GM23338 (cell line): Measurements from ENCODE around the gene EML1. TPM values are rescaled to one million over a fixed set of nuclear protein-coding genes. Genes with fewer than 3 reads are reported as not detected.

Experiments used
- ATAC-seq: fragments of 200-7000 bp; cut with Tn5 transposase; 3 replicates; pipeline ENCODE4 v1.9.1; 2020
- DNase-seq: peaks from one replicate; pipeline ENCODE4 v3.0.0-alpha.2; 2015; ENCODE audit warnings: low spot score
- H2AFZ ChIP-seq: fragments of 200-600 bp; sonication (generic); 2 replicates; pipeline ENCODE4 v1.8.0; 2016; ENCODE audit warnings: antibody characterized with exemption, mild to moderate bottlenecking, moderate library complexity
- H3F3A ChIP-seq: fragments of 200-600 bp; sonication (generic); replicated peaks from 2 replicates; pipeline ENCODE4 v1.8.0; 2017; ENCODE audit warnings: antibody characterized with exemption, mixed run types, low read depth
- H3K27ac ChIP-seq: fragments of 200-600 bp; sonication (generic); 2 replicates; pipeline ENCODE4 v1.6.1; 2016; ENCODE audit warnings: low read depth
- H3K27me3 ChIP-seq: fragments of 200-600 bp; sonication (generic); 2 replicates; pipeline ENCODE4 v1.8.0; 2016; ENCODE audit warnings: mild to moderate bottlenecking, mixed run types, moderate library complexity; ENCODE audit not compliant: insufficient read depth
- H3K36me3 ChIP-seq: fragments of 200-600 bp; sonication (generic); 2 replicates; pipeline ENCODE4 v1.8.0; 2016; ENCODE audit warnings: mild to moderate bottlenecking; ENCODE audit not compliant: insufficient read depth
- H3K4me1 ChIP-seq: fragments of 200-600 bp; sonication (generic); 2 replicates; pipeline ENCODE4 v1.8.0; 2016; ENCODE audit warnings: mild to moderate bottlenecking, moderate library complexity; ENCODE audit not compliant: insufficient read depth
- H3K4me2 ChIP-seq: fragments of 200-600 bp; sonication (generic); 2 replicates; pipeline ENCODE4 v1.7.1; 2017; ENCODE audit warnings: mixed run types
- H3K4me3 ChIP-seq: fragments of 200-600 bp; sonication (generic); 2 replicates; pipeline ENCODE4 v1.6.1; 2016; ENCODE audit warnings: mixed run types
- H3K79me2 ChIP-seq: fragments of 200-600 bp; sonication (generic); replicated peaks from 2 replicates; pipeline ENCODE4 v1.8.0; 2017; ENCODE audit warnings: mild to moderate bottlenecking; ENCODE audit not compliant: insufficient read depth
- H3K9me2 ChIP-seq: fragments of 200-600 bp; sonication (generic); 2 replicates; pipeline ENCODE4 v1.8.0; 2017; ENCODE audit not compliant: insufficient read depth
- H4K20me1 ChIP-seq: fragments of 200-600 bp; sonication (generic); replicated peaks from 2 replicates; pipeline ENCODE4 v1.8.0; 2017; ENCODE audit warnings: mild to moderate bottlenecking; ENCODE audit not compliant: insufficient read depth
- H3K27ac Mint-ChIP-seq: 2 replicates; pipeline ENCODE4 v1.8.0; 2020; ENCODE audit warnings: inconsistent platforms, mild to moderate bottlenecking, moderate library complexity, mixed read lengths
- H3K27me3 Mint-ChIP-seq: 3 replicates; pipeline ENCODE4 v1.8.0; 2022; ENCODE audit warnings: low read depth, mild to moderate bottlenecking, moderate library complexity, mixed read lengths, inconsistent platforms; ENCODE audit not compliant: insufficient read depth, poor library complexity
- H3K36me3 Mint-ChIP-seq: 3 replicates; pipeline ENCODE4 v1.8.0; 2021; ENCODE audit warnings: low read depth, mild to moderate bottlenecking, inconsistent platforms, moderate library complexity, mixed read lengths
- H3K4me1 Mint-ChIP-seq: 3 replicates; pipeline ENCODE4 v1.8.0; 2020; ENCODE audit warnings: mild to moderate bottlenecking, inconsistent platforms, mixed read lengths
- H3K4me3 Mint-ChIP-seq: 3 replicates; pipeline ENCODE4 v1.8.0; 2021; ENCODE audit warnings: moderate library complexity, mild to moderate bottlenecking, inconsistent platforms, mixed read lengths
- H3K9me3 Mint-ChIP-seq: 3 replicates; pipeline ENCODE4 v1.8.0; 2020; ENCODE audit warnings: moderate library complexity, mild to moderate bottlenecking, inconsistent platforms, mixed read lengths
- CTCF ChIP-seq, 2 experiments: fragments of 200-600 bp in 1 of 2; sonication (generic) in 1 of 2; conservative IDR thresholded peaks; 2 replicates each; pipeline versions ENCODE4 v1.5.1 to v1.6.1; 2016 to 2017; ENCODE audit warnings: antibody characterized with exemption in 2 of 2, low read depth in 2 of 2, mild to moderate bottlenecking in 2 of 2, moderate library complexity in 1 of 2
- EZH2 ChIP-seq: fragments of 200-600 bp; sonication (generic); IDR thresholded peaks from one replicate; pipeline ENCODE4 v1.8.0; 2017; ENCODE audit warnings: antibody characterized with exemption, mild to moderate bottlenecking, low read depth; ENCODE audit not compliant: unreplicated experiment
- JUNB ChIP-seq: IDR thresholded peaks from one replicate; pipeline ENCODE4 v1.6.1; 2016; ENCODE audit warnings: antibody characterized with exemption; ENCODE audit not compliant: unreplicated experiment
- STAT1 ChIP-seq: IDR thresholded peaks from one replicate; pipeline ENCODE4 v1.6.1; 2016; ENCODE audit warnings: antibody characterized with exemption; ENCODE audit not compliant: unreplicated experiment
- ZNF331 ChIP-seq: fragments of 250-450 bp; sonication (Bioruptor Pico); IDR thresholded peaks from 2 replicates; pipeline ENCODE4 v1.5.0; 2020; ENCODE audit warnings: low read depth, mild to moderate bottlenecking, moderate library complexity
- ZNF462 ChIP-seq: fragments of 250-450 bp; sonication (Bioruptor Pico); IDR thresholded peaks from 2 replicates; pipeline ENCODE4 v1.5.0; 2020; ENCODE audit warnings: mild to moderate bottlenecking, moderate library complexity
- polyA plus RNA-seq: library from polyadenylated mRNA; unstranded; fragments of >200 nt; fragmentation: Nextera tagmentation; extraction: Ambion mirVana; gene quantifications from 2 replicates; pipeline ENCODE4 v1.2.1, GENCODE V29; 2016
- total RNA-seq: library from RNA; depleted of rRNA; stranded (reverse); fragments of >200 nt; shearing (Covaris generic); gene quantifications from 2 replicates; pipeline ENCODE4 v1.2.3, GENCODE V29; 2014
- TF ChIP-seq, protein P1 (sequence below): IDR thresholded peaks from 2 replicates; pipeline ENCODE4 v1.6.1; 2016; ENCODE audit warnings: antibody characterized with exemption
- TF ChIP-seq, protein P2 (sequence below): IDR thresholded peaks from one replicate; pipeline ENCODE4 v1.6.1; 2018; ENCODE audit warnings: antibody characterized with exemption; ENCODE audit not compliant: unreplicated experiment

The EML1 gene
- total and polyA plus RNA-seq, 2 experiments from 2014 or later: 7.0 to 18.1 TPM

- Mint-ChIP-seq H3K4me3 (peak overlapping the region; percentile 34; the same call in 1 of the 3 replicates), H3K4me1 (peaks cover 33% of the 10 kb centered on the region), H3K9me3 (peaks cover 3% of the 10 kb centered on the region; the same call in 1 of the 3 replicates), H3K27ac (no peak overlapping the region; the same call in 1 of the 2 replicates), H3K27me3 (peaks cover 9% of the 10 kb centered on the region), H3K36me3 (no peaks in the 10 kb centered on the region)
- Histone ChIP-seq H3K4me2 (peak overlapping the region; percentile 58), H3K4me3 (peak overlapping the region; percentile 33), H3F3A (no peaks in the 10 kb centered on the region), H2AFZ (no peak overlapping the region), H3K9me2 (no peaks in the 10 kb centered on the region), H4K20me1 (no peaks in the 10 kb centered on the region), H3K27ac (peak overlapping the region; percentile 57; the same call in 1 of the 2 replicates), H3K36me3 (no peaks in the 10 kb centered on the region), H3K27me3 (no peaks in the 10 kb centered on the region), H3K79me2 (no peaks in the 10 kb centered on the region), H3K4me1 (peaks cover 32% of the 10 kb centered on the region)
- TF ChIP-seq JUNB: no peak
- TF ChIP-seq, protein P1, sequence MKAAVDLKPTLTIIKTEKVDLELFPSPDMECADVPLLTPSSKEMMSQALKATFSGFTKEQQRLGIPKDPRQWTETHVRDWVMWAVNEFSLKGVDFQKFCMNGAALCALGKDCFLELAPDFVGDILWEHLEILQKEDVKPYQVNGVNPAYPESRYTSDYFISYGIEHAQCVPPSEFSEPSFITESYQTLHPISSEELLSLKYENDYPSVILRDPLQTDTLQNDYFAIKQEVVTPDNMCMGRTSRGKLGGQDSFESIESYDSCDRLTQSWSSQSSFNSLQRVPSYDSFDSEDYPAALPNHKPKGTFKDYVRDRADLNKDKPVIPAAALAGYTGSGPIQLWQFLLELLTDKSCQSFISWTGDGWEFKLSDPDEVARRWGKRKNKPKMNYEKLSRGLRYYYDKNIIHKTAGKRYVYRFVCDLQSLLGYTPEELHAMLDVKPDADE: 0 out of 2 replicates have a peak, but pooled peaks have one; percentile 15
- DNase-seq (no peak), ATAC-seq (no peak)
These were observed 48.4 kb upstream of the EML1 start for GRCh38 chr14:99744873-99745224.

DNA sequence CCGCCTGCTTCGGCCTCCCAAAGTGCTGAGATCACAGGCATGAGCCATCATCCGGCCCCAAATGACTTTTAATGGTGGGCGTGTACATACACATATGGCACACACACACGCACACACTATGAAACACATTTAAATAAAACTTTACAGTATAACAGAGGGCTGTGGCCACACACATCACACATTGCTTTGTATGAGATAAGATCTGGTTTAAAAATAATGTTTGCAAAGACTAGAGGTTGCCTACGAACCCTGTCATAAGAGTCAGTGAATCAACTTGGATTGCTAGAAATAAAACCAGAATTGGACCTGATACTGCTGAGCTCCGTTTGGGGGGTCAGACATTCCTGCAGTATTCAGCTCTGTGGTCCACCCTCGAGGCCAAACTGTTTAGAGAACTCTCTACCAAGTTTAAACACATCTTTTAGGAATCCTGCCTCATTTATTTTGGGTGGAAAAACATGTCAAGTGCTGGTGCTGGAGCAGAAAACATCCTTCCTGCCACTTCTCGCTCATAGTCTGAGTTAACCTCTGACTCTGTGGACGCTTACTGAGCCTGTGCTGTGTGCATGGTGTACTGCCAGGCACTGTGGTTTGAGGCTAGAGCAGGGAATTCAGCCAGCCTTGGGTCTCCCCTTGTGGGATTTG lies 47.8 kb upstream of the EML1 start:
- no peak for DNase-seq
- H3K9me3 Mint-ChIP-seq: peaks cover 3% of the 10 kb centered on the region; the same call in 1 of the 3 replicates
- no peaks in the 10 kb centered on the region for H3K9me2 ChIP-seq
- H3K36me3 ChIP-seq: no peaks in the 10 kb centered on the region
- peaks cover 32% of the 10 kb centered on the region for H3K4me1 ChIP-seq
- no peak for ATAC-seq
- H3K27ac Mint-ChIP-seq: no peak overlapping the region; the same call in 1 of the 2 replicates
- no peaks in the 10 kb centered on the region for H4K20me1 ChIP-seq
- H3K4me3 ChIP-seq: no peak overlapping the region
- H3K4me1 Mint-ChIP-seq: peaks cover 36% of the 10 kb centered on the region
- no peaks in the 10 kb centered on the region for H3K79me2 ChIP-seq
- H3K27me3 ChIP-seq: no peaks in the 10 kb centered on the region
- no peaks in the 10 kb centered on the region for H3F3A ChIP-seq
- H3K36me3 Mint-ChIP-seq: no peaks in the 10 kb centered on the region
- no peak overlapping the region for H3K27ac ChIP-seq
- H3K27me3 Mint-ChIP-seq: peaks cover 9% of the 10 kb centered on the region
- no peak overlapping the region for H2AFZ ChIP-seq
- H3K4me3 Mint-ChIP-seq: no peak overlapping the region
- H3K4me2 ChIP-seq: peak overlapping the region; percentile 58
- TF ChIP-seq ZNF462: no peak
- TF ChIP-seq, protein P2, sequence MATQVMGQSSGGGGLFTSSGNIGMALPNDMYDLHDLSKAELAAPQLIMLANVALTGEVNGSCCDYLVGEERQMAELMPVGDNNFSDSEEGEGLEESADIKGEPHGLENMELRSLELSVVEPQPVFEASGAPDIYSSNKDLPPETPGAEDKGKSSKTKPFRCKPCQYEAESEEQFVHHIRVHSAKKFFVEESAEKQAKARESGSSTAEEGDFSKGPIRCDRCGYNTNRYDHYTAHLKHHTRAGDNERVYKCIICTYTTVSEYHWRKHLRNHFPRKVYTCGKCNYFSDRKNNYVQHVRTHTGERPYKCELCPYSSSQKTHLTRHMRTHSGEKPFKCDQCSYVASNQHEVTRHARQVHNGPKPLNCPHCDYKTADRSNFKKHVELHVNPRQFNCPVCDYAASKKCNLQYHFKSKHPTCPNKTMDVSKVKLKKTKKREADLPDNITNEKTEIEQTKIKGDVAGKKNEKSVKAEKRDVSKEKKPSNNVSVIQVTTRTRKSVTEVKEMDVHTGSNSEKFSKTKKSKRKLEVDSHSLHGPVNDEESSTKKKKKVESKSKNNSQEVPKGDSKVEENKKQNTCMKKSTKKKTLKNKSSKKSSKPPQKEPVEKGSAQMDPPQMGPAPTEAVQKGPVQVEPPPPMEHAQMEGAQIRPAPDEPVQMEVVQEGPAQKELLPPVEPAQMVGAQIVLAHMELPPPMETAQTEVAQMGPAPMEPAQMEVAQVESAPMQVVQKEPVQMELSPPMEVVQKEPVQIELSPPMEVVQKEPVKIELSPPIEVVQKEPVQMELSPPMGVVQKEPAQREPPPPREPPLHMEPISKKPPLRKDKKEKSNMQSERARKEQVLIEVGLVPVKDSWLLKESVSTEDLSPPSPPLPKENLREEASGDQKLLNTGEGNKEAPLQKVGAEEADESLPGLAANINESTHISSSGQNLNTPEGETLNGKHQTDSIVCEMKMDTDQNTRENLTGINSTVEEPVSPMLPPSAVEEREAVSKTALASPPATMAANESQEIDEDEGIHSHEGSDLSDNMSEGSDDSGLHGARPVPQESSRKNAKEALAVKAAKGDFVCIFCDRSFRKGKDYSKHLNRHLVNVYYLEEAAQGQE: no peak
- TF ChIP-seq EZH2: no peak
- TF ChIP-seq STAT1: no peak
- no peak for TF ChIP-seq CTCF (conservative IDR thresholded peaks at IDR 0.05; ENCODE audit: low read depth in 2 of 2)
- TF ChIP-seq ZNF331: no peak
